Measurements from ENCODE around the gene RPP14.

GRCh38 chr3:58322793-58323192, 16.7 kb downstream of the RPP14 start:
- no peak for TF ChIP-seq CTCF (IDR thresholded peaks at IDR 0.05)
- no peak for TF ChIP-seq POLR2A (IDR thresholded peaks at IDR 0.05)
- TF ChIP-seq EP300 (IDR thresholded peaks at IDR 0.05) = no peak

Measured in ovary (tissue), 3 donors.